Measurements from ENCODE around the gene THOC5. TPM values are rescaled to one million over a fixed set of nuclear protein-coding genes. Genes with fewer than 3 reads are reported as not detected.

The THOC5 gene
- total RNA-seq, 2 donors from 2014 or later = 61.1 to 89.7 TPM

DNA sequence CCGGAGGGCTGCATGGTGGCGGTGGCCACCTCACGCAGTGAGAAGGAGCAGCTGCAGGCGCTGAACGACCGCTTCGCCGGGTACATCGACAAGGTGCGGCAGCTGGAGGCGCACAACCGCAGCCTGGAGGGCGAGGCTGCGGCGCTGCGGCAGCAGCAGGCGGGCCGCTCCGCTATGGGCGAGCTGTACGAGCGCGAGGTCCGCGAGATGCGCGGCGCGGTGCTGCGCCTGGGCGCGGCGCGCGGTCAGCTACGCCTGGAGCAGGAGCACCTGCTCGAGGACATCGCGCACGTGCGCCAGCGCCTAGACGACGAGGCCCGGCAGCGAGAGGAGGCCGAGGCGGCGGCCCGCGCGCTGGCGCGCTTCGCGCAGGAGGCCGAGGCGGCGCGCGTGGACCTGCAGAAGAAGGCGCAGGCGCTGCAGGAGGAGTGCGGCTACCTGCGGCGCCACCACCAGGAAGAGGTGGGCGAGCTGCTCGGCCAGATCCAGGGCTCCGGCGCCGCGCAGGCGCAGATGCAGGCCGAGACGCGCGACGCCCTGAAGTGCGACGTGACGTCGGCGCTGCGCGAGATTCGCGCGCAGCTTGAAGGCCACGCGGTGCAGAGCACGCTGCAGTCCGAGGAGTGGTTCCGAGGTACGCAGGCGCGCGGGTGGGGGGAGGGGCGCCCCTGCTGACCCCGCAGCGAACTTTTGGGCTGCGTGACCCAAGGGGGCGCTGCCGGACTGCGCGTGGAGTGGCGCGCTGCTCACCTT is 72.9 kb downstream of the THOC5 start:
- H3K9me3 Mint-ChIP-seq = peaks cover 9% of the 10 kb centered on the region
- H3K4me3 ChIP-seq (ENCODE audit: low read length) = peak overlapping the region; percentile 81
- H3K4me3 Mint-ChIP-seq = peak overlapping the region; percentile 55
- H3K9ac ChIP-seq (ENCODE audit: extremely low read depth, low read length, poor library complexity, severe bottlenecking) = peak overlapping the region; percentile 47
- H3K27me3 ChIP-seq (ENCODE audit: control insufficient read depth, insufficient read depth, low read length, poor library complexity, severe bottlenecking) = peaks cover 62% of the 10 kb centered on the region
- no peaks in the 10 kb centered on the region for H3K36me3 Mint-ChIP-seq (ENCODE audit: low read depth)
- H3K27ac Mint-ChIP-seq = no peak overlapping the region
- WGBS, 2 experiments (ENCODE audit: insufficient coverage in 1 of 2, insufficient read length in 1 of 2) = 4 to 6% methylated on average over 38 to 107 of the region's 107 CpGs
- H3K4me1 Mint-ChIP-seq = peaks cover 16% of the 10 kb centered on the region
- peaks cover 65% of the 10 kb centered on the region for H3K27me3 Mint-ChIP-seq (ENCODE audit: insufficient read depth)
- DNase-seq = peak; percentile 81
- H3K4me1 ChIP-seq (ENCODE audit: control insufficient read depth, insufficient read depth, low read length) = no peaks in the 10 kb centered on the region
- TF ChIP-seq, protein P1, sequence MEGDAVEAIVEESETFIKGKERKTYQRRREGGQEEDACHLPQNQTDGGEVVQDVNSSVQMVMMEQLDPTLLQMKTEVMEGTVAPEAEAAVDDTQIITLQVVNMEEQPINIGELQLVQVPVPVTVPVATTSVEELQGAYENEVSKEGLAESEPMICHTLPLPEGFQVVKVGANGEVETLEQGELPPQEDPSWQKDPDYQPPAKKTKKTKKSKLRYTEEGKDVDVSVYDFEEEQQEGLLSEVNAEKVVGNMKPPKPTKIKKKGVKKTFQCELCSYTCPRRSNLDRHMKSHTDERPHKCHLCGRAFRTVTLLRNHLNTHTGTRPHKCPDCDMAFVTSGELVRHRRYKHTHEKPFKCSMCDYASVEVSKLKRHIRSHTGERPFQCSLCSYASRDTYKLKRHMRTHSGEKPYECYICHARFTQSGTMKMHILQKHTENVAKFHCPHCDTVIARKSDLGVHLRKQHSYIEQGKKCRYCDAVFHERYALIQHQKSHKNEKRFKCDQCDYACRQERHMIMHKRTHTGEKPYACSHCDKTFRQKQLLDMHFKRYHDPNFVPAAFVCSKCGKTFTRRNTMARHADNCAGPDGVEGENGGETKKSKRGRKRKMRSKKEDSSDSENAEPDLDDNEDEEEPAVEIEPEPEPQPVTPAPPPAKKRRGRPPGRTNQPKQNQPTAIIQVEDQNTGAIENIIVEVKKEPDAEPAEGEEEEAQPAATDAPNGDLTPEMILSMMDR (conservative IDR thresholded peaks at IDR 0.05) = peak; percentile 54
- no peaks in the 10 kb centered on the region for H3K9me3 ChIP-seq (ENCODE audit: control insufficient read depth, low read length)
- no peak overlapping the region for H3K27ac ChIP-seq (ENCODE audit: low read depth, low read length)
- no peaks in the 10 kb centered on the region for H3K36me3 ChIP-seq (ENCODE audit: control insufficient read depth, insufficient read depth, low read length)

DNA sequence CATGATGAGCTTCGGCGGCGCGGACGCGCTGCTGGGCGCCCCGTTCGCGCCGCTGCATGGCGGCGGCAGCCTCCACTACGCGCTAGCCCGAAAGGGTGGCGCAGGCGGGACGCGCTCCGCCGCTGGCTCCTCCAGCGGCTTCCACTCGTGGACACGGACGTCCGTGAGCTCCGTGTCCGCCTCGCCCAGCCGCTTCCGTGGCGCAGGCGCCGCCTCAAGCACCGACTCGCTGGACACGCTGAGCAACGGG is 73.4 kb downstream of the THOC5 start:
- Histone ChIP-seq H3K4me1 (ENCODE audit: control insufficient read depth, insufficient read depth, low read length) (no peaks in the 10 kb centered on the region), H3K9me3 (ENCODE audit: control insufficient read depth, low read length) (no peaks in the 10 kb centered on the region), H3K9ac (ENCODE audit: extremely low read depth, low read length, poor library complexity, severe bottlenecking) (no peak overlapping the region), H3K36me3 (ENCODE audit: control insufficient read depth, insufficient read depth, low read length) (no peaks in the 10 kb centered on the region), H3K27me3 (ENCODE audit: control insufficient read depth, insufficient read depth, low read length, poor library complexity, severe bottlenecking) (peaks cover 62% of the 10 kb centered on the region), H3K27ac (ENCODE audit: low read depth, low read length) (no peak overlapping the region), H3K4me3 (ENCODE audit: low read length) (peak overlapping the region; percentile 81)
- Mint-ChIP-seq H3K9me3 (peaks cover 9% of the 10 kb centered on the region), H3K4me1 (peaks cover 16% of the 10 kb centered on the region), H3K27ac (no peak overlapping the region), H3K27me3 (ENCODE audit: insufficient read depth) (peaks cover 67% of the 10 kb centered on the region), H3K4me3 (no peak overlapping the region), H3K36me3 (ENCODE audit: low read depth) (no peaks in the 10 kb centered on the region)
- DNase-seq = no peak
- WGBS, 2 experiments (ENCODE audit: insufficient coverage in 1 of 2, insufficient read length in 1 of 2) = 6 to 8% methylated on average over 23 to 39 of the region's 39 CpGs
- TF ChIP-seq, protein P1 (conservative IDR thresholded peaks at IDR 0.05) = no peak

DNA sequence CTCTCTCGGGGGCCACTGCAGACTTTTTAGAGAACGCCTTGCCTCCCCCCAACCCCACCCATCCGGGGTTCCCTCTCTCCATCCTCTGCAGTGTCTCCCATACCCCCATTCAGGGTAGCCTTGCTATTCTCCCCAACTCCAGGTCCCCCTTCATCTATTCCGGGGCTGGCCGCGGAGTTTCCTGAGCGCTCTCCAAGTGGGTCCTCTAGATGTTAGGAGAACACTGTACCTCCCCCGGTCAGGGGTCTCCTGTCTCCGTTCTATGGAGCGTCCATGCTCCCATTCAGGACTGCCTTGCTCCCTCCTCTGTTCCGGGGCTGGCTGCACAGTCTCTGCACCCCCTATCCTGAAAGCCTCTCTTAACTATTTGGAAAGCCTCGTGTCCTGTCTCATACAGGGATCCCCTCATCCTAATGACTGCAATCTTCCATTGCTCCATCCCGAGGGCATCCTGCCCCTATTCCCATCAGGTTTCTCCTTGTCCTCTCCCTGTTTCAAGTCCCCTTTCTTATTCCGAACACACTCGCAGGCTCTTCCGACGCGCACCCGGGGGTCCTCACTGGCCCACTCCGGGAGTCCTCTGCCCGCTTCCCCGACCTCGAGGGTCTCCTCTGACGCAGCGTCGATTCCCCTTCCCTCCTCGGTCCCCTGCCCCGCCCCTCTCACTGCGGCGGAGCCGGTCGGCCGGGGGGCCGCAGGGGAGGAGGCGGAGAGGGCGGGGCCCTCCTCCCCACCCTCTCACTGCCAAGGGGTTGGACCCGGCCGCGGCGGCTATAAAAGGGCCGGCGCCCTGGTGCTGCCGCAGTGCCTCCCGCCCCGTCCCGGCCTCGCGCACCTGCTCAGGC is 73.9 kb downstream of the THOC5 start, which contains the start of gene NEFH:
TSS of gene NEFH (plus strand) at position 802 of the 845 bp plus-strand sequence. CDS start 45 bp downstream, outside the sequence.
- DNase-seq = peak; percentile 63
- H3K9ac ChIP-seq (ENCODE audit: extremely low read depth, low read length, poor library complexity, severe bottlenecking) = no peak within 1 kb of the TSS
- no peak within 1 kb of the TSS for H3K27ac ChIP-seq (ENCODE audit: low read depth, low read length)
- H3K27ac Mint-ChIP-seq = no peak within 1 kb of the TSS
- TF ChIP-seq, protein P1 (conservative IDR thresholded peaks at IDR 0.05) = no peak
- 9 to 12% methylated on average over 16 to 48 of the region's 48 CpGs for WGBS, 2 experiments (ENCODE audit: insufficient coverage in 1 of 2, insufficient read length in 1 of 2)
- no peaks in the 10 kb centered on the region for H3K36me3 ChIP-seq (ENCODE audit: control insufficient read depth, insufficient read depth, low read length)
- H3K27me3 ChIP-seq (ENCODE audit: control insufficient read depth, insufficient read depth, low read length, poor library complexity, severe bottlenecking) = peaks cover 62% of the 10 kb centered on the region
- H3K36me3 Mint-ChIP-seq (ENCODE audit: low read depth) = no peaks in the 10 kb centered on the region
- peaks cover 16% of the 10 kb centered on the region for H3K4me1 Mint-ChIP-seq
- H3K4me1 ChIP-seq (ENCODE audit: control insufficient read depth, insufficient read depth, low read length) = no peaks in the 10 kb centered on the region
- H3K27me3 Mint-ChIP-seq (ENCODE audit: insufficient read depth) = peaks cover 67% of the 10 kb centered on the region
- no peaks in the 10 kb centered on the region for H3K9me3 ChIP-seq (ENCODE audit: control insufficient read depth, low read length)
- H3K9me3 Mint-ChIP-seq = peaks cover 9% of the 10 kb centered on the region
- peak within 1 kb of the TSS; percentile 55 for H3K4me3 Mint-ChIP-seq
- H3K4me3 ChIP-seq (ENCODE audit: low read length) = peak within 1 kb of the TSS; percentile 81
